ENCODE data around the gene AHDC1. TPM values are rescaled to one million over a fixed set of nuclear protein-coding genes. Genes with fewer than 3 reads are reported as not detected.

The AHDC1 gene
- total RNA-seq, 2 experiments from 2014 or later = 15.8 to 18.5 TPM

GRCh38 chr1:27572679-27573426 lies 31.1 kb downstream of the AHDC1 start:
- no peak overlapping the region for H3K4me3 Mint-ChIP-seq
- no peak for DNase-seq
- no peaks in the 10 kb centered on the region for H3K9me3 Mint-ChIP-seq (ENCODE audit: low read depth)

GRCh38 chr1:27572019-27572678 lies 31.8 kb downstream of the AHDC1 start:
- Mint-ChIP-seq H3K36me3 (no peaks in the 10 kb centered on the region), H3K4me3 (no peak overlapping the region), H3K27ac (no peak overlapping the region), H3K4me1 (peaks cover 13% of the 10 kb centered on the region), H3K27me3 (peaks cover 18% of the 10 kb centered on the region), H3K9me3 (ENCODE audit: low read depth) (no peaks in the 10 kb centered on the region)
- CTCF ChIA-PET = interaction anchor here (0.9 to 1.2 kb wide), 3 partner anchors 16 to 91 kb away, joined by 3 to 4 read pairs (median 3); no protein-coding TSS in a partner anchor
- no peak for ATAC-seq
- DNase-seq = no peak

More at GRCh38 chr1:27572679-27573426, 31.1 kb downstream of the AHDC1 start:
- peaks cover 18% of the 10 kb centered on the region for H3K27me3 Mint-ChIP-seq
- H3K4me1 Mint-ChIP-seq = peaks cover 11% of the 10 kb centered on the region
- ATAC-seq = no peak
- H3K36me3 Mint-ChIP-seq = no peaks in the 10 kb centered on the region
- H3K27ac Mint-ChIP-seq = no peak overlapping the region
- CTCF ChIA-PET = interaction anchor here (0.8 to 1.2 kb wide), 4 partner anchors 15 to 28 kb away, joined by 3 to 4 read pairs (median 4); no protein-coding TSS in a partner anchor

- Mint-ChIP-seq H3K36me3 (no peaks in the 10 kb centered on the region), H3K27me3 (peaks cover 13% of the 10 kb centered on the region), H3K27ac (no peak overlapping the region), H3K4me3 (no peak overlapping the region), H3K4me1 (peaks cover 13% of the 10 kb centered on the region), H3K9me3 (ENCODE audit: low read depth) (no peaks in the 10 kb centered on the region)
- no peak for ATAC-seq
- DNase-seq = no peak
- CTCF ChIA-PET = interaction anchor here (0.9 to 7.8 kb wide), 6 partner anchors 15 to 275 kb away, joined by 3 to 126 read pairs (median 4); no protein-coding TSS in a partner anchor
Measured at GRCh38 chr1:27571439-27572018, 32.4 kb downstream of the AHDC1 start.

DNA sequence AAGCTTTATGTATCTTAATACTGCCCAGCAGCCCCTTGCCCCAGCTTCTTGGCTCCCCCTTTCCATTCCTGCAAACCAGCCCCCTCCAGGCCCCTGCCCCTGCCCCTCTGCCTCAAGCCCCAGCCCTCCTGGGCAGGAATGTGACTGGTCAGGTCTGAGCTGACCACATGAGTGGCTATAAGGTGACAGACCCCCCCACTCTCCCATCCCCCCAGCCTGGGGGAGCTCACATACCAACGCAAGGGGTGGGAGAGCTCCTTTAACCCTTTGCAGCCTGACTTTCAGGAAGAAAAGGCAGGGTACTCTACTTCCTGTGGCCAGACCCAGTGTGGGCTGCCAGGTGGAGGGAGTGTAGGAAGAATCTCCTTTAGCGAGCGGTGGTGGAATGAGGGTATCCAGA lies 33.2 kb downstream of the AHDC1 start:
- peaks cover 8% of the 10 kb centered on the region for H3K27me3 Mint-ChIP-seq
- H3K4me3 Mint-ChIP-seq = no peak overlapping the region
- peaks cover 13% of the 10 kb centered on the region for H3K4me1 Mint-ChIP-seq
- ATAC-seq (no peak), DNase-seq (no peak)
- H3K27ac Mint-ChIP-seq = no peak overlapping the region
- CTCF ChIA-PET = interaction anchor here (0.9 to 7.8 kb wide), 7 partner anchors 15 to 274 kb away, joined by 3 to 126 read pairs (median 3); no protein-coding TSS in a partner anchor
- H3K36me3 Mint-ChIP-seq = no peaks in the 10 kb centered on the region
- H3K9me3 Mint-ChIP-seq (ENCODE audit: low read depth) = no peaks in the 10 kb centered on the region

GRCh38 chr1:27570356-27570755 lies 33.6 kb downstream of the AHDC1 start:
- H3K27ac Mint-ChIP-seq = no peak overlapping the region
- no peak overlapping the region for H3K4me3 Mint-ChIP-seq
- peaks cover 8% of the 10 kb centered on the region for H3K27me3 Mint-ChIP-seq
- ATAC-seq (no peak), DNase-seq (no peak)
- H3K4me1 Mint-ChIP-seq = peaks cover 13% of the 10 kb centered on the region
- no peaks in the 10 kb centered on the region for H3K36me3 Mint-ChIP-seq
- CTCF ChIA-PET = interaction anchor here (1.3 to 7.8 kb wide), 7 partner anchors 12 to 274 kb away, joined by 3 to 126 read pairs (median 6); partner anchors contain the start of gene AHDC1
- no peaks in the 10 kb centered on the region for H3K9me3 Mint-ChIP-seq (ENCODE audit: low read depth)

GRCh38 chr1:27569506-27570291 lies 34.2 kb downstream of the AHDC1 start:
- CTCF ChIA-PET = interaction anchor here (0.6 to 7.8 kb wide), 14 partner anchors 12 to 257 kb away, joined by 3 to 126 read pairs (median 6); partner anchors contain the start of genes AHDC1 and WASF2
- Mint-ChIP-seq H3K27me3 (peaks cover 8% of the 10 kb centered on the region), H3K9me3 (ENCODE audit: low read depth) (no peaks in the 10 kb centered on the region), H3K4me3 (no peak overlapping the region), H3K36me3 (no peaks in the 10 kb centered on the region), H3K27ac (no peak overlapping the region), H3K4me1 (peaks cover 13% of the 10 kb centered on the region)
- DNase-seq (no peak), ATAC-seq (no peak)

DNA sequence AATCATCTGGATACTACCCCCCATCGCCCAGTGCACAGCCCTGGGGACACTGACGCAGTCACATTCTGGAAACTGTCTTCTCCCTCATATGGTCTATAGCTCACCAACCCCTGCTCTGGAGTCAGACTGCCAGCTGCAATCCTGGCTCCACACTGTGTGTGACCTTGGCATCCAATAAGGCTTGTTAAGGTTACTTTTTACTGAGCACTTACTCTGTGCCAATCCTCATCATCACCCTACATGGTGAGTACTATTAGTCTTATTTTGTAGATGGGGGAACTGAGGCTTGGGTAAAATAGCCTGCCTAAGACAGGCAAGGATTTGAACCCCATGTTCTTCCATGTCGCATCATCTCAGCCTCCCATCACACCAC lies 34.9 kb downstream of the AHDC1 start:
- CTCF ChIA-PET = interaction anchor here (0.6 to 7.8 kb wide), 19 partner anchors 10 to 257 kb away, joined by 3 to 126 read pairs (median 5); partner anchors contain the start of genes AHDC1 and WASF2
- Mint-ChIP-seq H3K27me3 (peaks cover 3% of the 10 kb centered on the region), H3K27ac (no peak overlapping the region), H3K4me3 (peak overlapping the region; percentile 59), H3K36me3 (no peaks in the 10 kb centered on the region), H3K9me3 (ENCODE audit: low read depth) (no peaks in the 10 kb centered on the region), H3K4me1 (peaks cover 13% of the 10 kb centered on the region)
- ATAC-seq (no peak), DNase-seq (no peak)

- no peaks in the 10 kb centered on the region for H3K9me3 Mint-ChIP-seq (ENCODE audit: low read depth)
- peaks cover 15% of the 10 kb centered on the region for H3K4me1 Mint-ChIP-seq
- peak; percentile 98 for ATAC-seq
- H3K27me3 Mint-ChIP-seq = no peaks in the 10 kb centered on the region
- H3K27ac Mint-ChIP-seq = peak overlapping the region; percentile 45
- peak; percentile 94 for DNase-seq
- peak overlapping the region; percentile 59 for H3K4me3 Mint-ChIP-seq
- CTCF ChIA-PET = interaction anchor here (0.7 to 7.8 kb wide), 20 partner anchors 11 to 256 kb away, joined by 3 to 126 read pairs (median 5); partner anchors contain the start of genes IFI6 and WASF2
- H3K36me3 Mint-ChIP-seq = no peaks in the 10 kb centered on the region
Measured at GRCh38 chr1:27568300-27569087, 35.5 kb downstream of the AHDC1 start.

DNA sequence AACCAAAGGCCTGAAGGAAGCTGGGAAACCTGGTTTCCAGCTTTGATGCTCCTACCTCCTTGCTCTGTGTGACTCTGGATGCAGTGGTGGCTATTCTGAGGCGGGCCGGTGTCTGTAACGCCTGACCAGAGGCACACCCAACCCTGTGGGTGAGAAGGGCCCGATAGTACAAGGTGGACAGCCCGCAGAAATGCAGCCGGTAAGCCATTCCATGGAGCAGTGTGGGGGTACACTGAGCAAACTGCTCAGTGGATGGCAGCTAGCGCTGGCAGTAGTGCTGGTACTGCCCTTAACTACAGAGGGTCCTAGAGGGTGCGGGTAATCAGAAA lies 36.0 kb downstream of the AHDC1 start:
- CTCF ChIA-PET = interaction anchor here (0.8 to 7.8 kb wide), 15 partner anchors 12 to 177 kb away, joined by 3 to 126 read pairs (median 5); partner anchors contain the start of gene IFI6
- DNase-seq = no peak
- Mint-ChIP-seq H3K36me3 (no peaks in the 10 kb centered on the region), H3K27me3 (no peaks in the 10 kb centered on the region), H3K27ac (peak overlapping the region; percentile 45), H3K4me1 (peaks cover 15% of the 10 kb centered on the region), H3K4me3 (peak overlapping the region; percentile 45), H3K9me3 (ENCODE audit: low read depth) (no peaks in the 10 kb centered on the region)
- ATAC-seq = no peak

DNA sequence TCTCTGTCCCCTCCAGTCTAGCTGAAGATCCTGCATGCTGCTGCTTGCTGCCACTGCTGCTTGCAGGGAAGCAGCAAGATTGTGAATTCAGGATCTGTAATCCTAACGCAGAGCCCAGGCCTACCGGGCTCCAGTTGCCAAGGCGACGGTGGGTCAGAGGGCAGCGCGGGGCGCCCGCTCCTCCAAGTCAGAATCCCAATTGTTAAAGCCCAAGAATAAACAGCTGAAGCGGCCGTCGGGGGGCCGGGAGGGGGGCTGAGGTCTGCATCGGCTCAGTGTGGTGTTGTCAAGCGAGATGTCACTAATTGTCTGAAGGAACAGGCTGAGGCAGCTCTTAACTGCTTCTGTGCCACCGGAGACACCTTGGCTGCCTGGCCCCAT lies 36.8 kb downstream of the AHDC1 start:
- no peak overlapping the region for H3K27ac Mint-ChIP-seq
- CTCF ChIA-PET = interaction anchor here (0.8 to 7.8 kb wide), 11 partner anchors 11 to 176 kb away, joined by 3 to 126 read pairs (median 9); partner anchors contain the start of gene IFI6
- no peak overlapping the region for H3K4me3 Mint-ChIP-seq
- ATAC-seq (no peak), DNase-seq (no peak)
- no peaks in the 10 kb centered on the region for H3K27me3 Mint-ChIP-seq
- H3K9me3 Mint-ChIP-seq (ENCODE audit: low read depth) = no peaks in the 10 kb centered on the region
- no peaks in the 10 kb centered on the region for H3K36me3 Mint-ChIP-seq
- peaks cover 15% of the 10 kb centered on the region for H3K4me1 Mint-ChIP-seq

- Mint-ChIP-seq H3K27me3 (no peaks in the 10 kb centered on the region), H3K4me1 (peaks cover 15% of the 10 kb centered on the region), H3K9me3 (ENCODE audit: low read depth) (no peaks in the 10 kb centered on the region), H3K36me3 (no peaks in the 10 kb centered on the region), H3K27ac (no peak overlapping the region), H3K4me3 (no peak overlapping the region)
- DNase-seq = no peak
- CTCF ChIA-PET = interaction anchor here (0.6 to 7.8 kb wide), 5 partner anchors 10 to 526 kb away, joined by 3 to 126 read pairs (median 3); partner anchors contain the start of gene AHDC1
- no peak for ATAC-seq
Measured at GRCh38 chr1:27566462-27567145, 37.3 kb downstream of the AHDC1 start.
